Measurements from ENCODE around the gene TPSG1.

TPSG1 gene

GRCh38 chr16:1174477-1175357, 50.4 kb downstream of the TPSG1 start:
- no peak for DNase-seq

GRCh38 chr16:1173788-1174451, 51.1 kb downstream of the TPSG1 start:
- DNase-seq: no peak

- no peak for DNase-seq
These were observed 52.4 kb downstream of the TPSG1 start for GRCh38 chr16:1172651-1173050.

GRCh38 chr16:1171854-1172428, 53.1 kb downstream of the TPSG1 start:
- DNase-seq: no peak

All from activated gamma-delta T cell (primary cell).